ENCODE results near the gene PCNX3. TPM values are rescaled to one million over a fixed set of nuclear protein-coding genes. Genes with fewer than 3 reads are reported as not detected.
"Not testable (repeated sequence)": the region's sequence is repeated elsewhere in the genome, so short reads cannot be mapped to it uniquely, and the experiment has no call there.

PCNX3 gene
- total RNA-seq, 1 donor from 2014 or later: 67.8 TPM

GRCh38 chr11:65651589-65652510, 36.3 kb downstream of the PCNX3 start:
- no peak for DNase-seq (ENCODE audit: extremely low read depth, low read depth, low spot score)

DNA sequence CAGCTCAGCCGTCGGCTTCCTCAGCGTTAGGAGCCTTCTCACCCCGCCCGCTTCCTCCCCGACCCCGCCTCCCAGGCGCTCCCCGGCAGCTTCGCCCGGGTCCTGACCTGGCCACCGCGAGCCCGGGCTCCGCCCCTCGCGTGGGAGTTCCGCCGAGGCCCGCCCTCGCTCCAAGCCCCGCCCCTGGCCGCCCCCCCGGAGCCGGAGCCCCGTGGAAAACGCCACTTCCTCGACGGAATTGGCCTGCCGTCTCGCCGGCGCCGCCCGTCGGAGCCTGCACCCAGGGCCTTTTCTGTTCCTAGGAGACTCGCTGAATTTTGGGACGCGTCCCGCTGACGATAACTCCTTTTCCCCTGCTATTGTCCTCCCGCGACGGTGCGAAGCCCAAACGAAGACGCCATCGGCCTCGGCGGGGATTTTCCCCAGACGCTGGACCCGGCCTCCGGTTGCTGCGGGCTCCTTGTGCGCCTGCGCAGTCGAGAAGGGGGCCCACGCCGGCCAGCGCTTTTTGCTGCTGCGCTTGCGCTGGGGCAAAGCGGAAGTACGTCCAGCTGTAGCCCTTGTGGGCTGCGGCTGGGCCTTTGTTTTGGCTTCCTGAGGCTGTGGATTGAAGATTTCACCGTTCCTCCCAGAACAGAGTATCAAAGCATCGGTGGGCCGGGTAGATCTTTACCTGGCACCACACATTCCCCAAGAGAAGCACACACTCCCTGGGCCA, 37.1 kb downstream of the PCNX3 start:
- no peak for DNase-seq (ENCODE audit: extremely low read depth, low read depth, low spot score)

- no peak for DNase-seq (ENCODE audit: extremely low read depth, low read depth, low spot score)
These were observed 38.0 kb downstream of the PCNX3 start for GRCh38 chr11:65653229-65654225.

- no peak for DNase-seq (ENCODE audit: extremely low read depth, low read depth, low spot score)
These were observed 39.1 kb downstream of the PCNX3 start for GRCh38 chr11:65654375-65655349.

GRCh38 chr11:65655570-65656332, 40.2 kb downstream of the PCNX3 start:
- no peak for DNase-seq (ENCODE audit: extremely low read depth, low read depth, low spot score)

- no peak for DNase-seq (ENCODE audit: extremely low read depth, low read depth, low spot score)
These were observed 41.9 kb downstream of the PCNX3 start for GRCh38 chr11:65657426-65657825.

DNA sequence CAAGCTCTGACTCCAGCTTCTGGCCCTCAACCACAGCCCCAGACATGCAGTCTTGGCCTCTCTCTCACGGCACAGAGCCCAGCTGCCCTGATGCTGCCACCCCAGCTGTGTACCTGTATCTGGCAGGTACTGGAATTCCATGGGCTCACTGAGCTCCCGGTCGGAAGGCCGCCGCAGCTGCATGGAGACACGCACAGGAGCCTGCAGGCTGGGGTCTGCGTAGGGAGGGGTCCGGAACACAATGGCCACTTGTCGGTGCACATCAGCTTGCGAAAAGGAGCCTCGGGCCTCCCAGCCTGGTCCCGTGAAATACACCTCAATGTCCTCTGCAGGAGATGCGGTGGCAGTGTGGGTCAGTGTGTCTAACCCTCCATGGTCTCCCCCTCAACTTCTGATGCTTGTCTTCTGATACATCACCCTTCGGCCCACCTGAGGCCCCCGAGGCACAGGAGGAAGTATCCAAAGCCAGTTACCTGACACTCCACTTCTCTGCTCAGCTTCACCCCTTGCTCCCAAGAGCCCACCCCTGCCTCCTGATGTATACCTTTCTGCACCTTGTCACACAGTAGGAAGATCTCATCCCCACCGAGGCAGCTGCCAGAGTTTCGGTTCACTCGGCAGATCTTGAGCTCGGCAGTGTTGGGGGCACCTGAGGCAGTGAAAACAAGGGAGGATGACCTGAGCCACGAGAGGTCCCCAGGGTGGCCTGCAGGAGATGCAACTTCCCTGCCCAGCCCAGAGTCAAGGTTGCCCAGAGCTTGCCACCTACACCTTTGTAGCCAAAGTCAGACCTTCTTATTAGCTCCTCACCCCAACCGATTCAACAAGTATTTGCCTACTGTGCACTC, 42.8 kb downstream of the PCNX3 start:
- no peak for DNase-seq (ENCODE audit: extremely low read depth, low read depth, low spot score)

- no peak for DNase-seq (ENCODE audit: extremely low read depth, low read depth, low spot score)
These were observed 44.5 kb downstream of the PCNX3 start for GRCh38 chr11:65660038-65660437.

DNA sequence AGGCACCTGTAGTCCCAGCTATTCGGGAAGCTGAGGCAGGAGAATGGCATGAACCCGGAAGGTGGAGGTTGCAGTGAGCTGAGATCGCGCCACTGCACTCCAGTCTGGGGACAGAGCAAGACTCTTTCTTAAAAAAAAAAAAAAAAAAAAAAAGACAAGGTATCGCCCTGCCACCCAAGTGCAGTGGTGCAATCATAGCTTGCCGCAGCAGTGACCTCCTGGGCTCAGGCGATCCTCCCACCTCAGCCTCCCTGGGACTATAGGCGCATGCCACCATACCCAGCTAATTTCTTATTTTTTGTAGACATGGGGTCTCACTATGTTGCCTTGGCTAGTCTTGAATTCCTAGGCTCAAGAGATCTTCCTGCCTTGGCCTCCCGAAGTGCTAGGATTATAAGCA, 45.3 kb downstream of the PCNX3 start:
- DNase-seq (ENCODE audit: extremely low read depth, low read depth, low spot score): not testable (repeated sequence)

DNA sequence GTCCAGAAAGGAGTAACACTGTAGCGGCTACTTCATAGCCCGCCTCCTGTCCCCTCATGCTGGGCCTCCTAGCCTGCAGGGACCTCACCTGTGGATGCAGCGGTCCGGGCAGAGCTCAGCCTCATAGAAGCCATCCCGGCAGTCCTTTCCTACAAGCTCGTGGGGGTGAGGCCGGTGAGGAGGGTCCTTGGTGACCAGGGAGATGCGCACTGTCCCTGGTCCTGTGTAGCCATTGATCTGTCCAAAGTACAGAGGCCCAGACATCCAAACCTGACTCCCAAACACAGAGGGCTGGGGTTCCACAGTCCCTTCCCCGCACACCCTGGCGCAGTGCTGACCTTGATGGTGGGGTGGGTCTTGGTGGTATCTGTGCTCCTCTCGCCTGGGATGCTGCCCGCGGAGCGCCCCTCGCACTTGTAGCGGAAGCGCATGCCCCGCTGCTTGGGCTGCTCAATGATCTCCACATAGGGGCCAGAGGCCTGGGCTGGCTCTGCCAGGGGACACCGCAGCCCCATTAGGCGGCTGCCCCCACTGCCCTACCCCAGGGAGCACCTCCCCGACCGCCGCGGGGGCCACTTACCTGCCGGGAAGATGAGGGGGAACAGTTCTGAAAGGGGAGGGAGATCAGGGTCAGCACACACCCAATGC, 46.1 kb downstream of the PCNX3 start:
- DNase-seq (ENCODE audit: extremely low read depth, low read depth, low spot score): no peak

GRCh38 chr11:65662247-65662798, 46.7 kb downstream of the PCNX3 start:
- no peak for DNase-seq (ENCODE audit: extremely low read depth, low read depth, low spot score)

DNA sequence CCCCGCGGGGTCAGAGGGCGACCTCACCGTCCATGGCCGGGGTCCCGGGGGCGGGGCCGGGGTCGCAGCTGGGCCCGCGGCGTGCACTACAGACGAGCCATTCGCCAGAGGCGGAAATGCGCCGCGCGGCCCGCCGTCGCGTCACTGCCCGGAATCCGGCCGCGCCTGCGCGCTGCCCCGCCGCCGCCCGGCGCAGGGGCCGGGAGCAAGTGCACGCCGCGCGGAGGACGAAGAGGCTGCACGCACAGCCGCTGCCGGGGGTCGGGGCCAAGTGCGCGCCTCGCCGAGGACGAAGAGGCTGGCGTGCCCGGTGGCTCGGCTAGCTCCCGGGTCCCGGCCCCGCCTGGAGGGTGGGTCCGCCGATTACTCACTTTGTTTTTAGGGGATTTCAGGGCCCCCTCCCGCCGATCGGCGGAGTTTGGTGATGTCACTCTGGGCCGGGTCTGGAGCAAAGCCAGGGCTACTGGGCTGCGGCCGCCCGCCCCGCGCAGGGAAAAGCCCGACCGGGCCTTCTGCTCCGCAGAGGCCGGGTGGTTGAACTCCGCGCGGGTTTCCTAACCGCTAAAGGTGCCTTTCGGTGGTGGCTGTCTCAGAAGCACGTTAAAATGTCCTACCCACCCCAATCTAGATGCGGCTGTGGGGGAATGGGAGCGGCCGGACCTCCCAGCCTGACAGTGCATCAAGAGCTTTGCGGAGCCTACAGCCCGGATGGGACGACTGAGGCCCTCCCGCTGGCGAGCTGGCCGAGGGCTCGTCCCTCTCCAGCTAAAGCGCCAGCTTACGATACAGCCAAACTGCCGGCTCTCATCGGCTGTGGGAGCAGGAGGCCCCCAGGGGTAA, 47.4 kb downstream of the PCNX3 start, which contains the start of gene RELA:
Gene RELA (minus strand): TSS at position 118 of the 840 bp plus-strand sequence. CDS start 84 bp downstream, at position 34.
- no peak for DNase-seq (ENCODE audit: extremely low read depth, low read depth, low spot score)

- no peak for DNase-seq (ENCODE audit: extremely low read depth, low read depth, low spot score)
These were observed 48.1 kb downstream of the PCNX3 start for GRCh38 chr11:65663639-65664200.

DNA sequence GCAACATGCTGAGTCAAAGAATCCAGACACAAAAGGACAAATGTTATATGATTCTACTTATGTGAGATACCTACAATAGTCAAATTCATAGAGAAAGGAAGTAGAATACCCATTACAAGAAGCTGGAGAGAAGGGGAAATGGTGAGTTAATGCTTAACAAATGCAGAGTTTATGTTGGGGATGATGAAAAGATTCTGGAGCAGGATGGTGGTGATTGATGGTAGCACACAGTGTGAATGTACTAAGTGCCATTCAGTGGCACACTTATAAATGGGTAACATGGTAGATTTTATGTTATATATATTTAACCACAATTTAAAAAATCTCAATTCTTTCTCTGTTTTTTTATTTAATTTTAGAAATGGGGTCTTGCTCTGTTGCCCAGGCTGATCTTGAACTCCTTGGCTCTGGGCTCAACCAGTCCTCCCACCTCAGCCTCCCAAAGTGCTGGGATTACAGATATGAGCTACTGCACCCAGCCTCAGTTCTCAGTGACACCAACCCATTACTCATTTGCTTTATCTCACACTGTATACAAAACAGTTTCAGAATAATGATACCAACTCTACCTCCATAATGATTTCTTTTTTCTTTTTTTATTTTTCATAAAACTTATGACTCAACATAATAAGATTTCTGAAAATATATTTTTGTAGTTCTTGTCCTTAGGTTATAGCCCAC, 56.7 kb downstream of the PCNX3 start:
- DNase-seq (ENCODE audit: extremely low read depth, low read depth, low spot score): no peak

- no peak for DNase-seq (ENCODE audit: extremely low read depth, low read depth, low spot score)
These were observed 57.4 kb downstream of the PCNX3 start for GRCh38 chr11:65672982-65673381.

Data from glomerular endothelial cell (primary cell).